GM19035 (cell line): ENCODE measurements around the gene TRIP11.
A peak's percentile ranks its signal among the peaks of the same experiment; 100 is the strongest.
"Not testable (repeated sequence)": the region's sequence is repeated elsewhere in the genome, so short reads cannot be mapped to it uniquely, and the experiment has no call there.

ENCODE experiments used
- ATAC-seq: cut with Tn5 transposase; IDR thresholded peaks from one replicate; pipeline ENCODE4 v1.9.1; 2021; ENCODE audit not compliant: unreplicated experiment

TRIP11 gene

GRCh38 chr14:92039719-92040430 is at the start of gene TRIP11:
Gene TRIP11, minus strand, starts transcription at chr14:92040059. Its CDS starts 374 bp downstream, at chr14:92039685.
- ATAC-seq, result peak; percentile 96

- ATAC-seq, result no peak
These were observed 48.6 kb upstream of the TRIP11 start for GRCh38 chr14:92088494-92088893.

- no peak for ATAC-seq
These were observed 34.7 kb upstream of the TRIP11 start for GRCh38 chr14:92074555-92074954.

GRCh38 chr14:92058006-92058917 is 18.4 kb upstream of the TRIP11 start:
- no peak for ATAC-seq

- no peak for ATAC-seq
These were observed 9.9 kb upstream of the TRIP11 start for GRCh38 chr14:92049781-92050180.

GRCh38 chr14:92049221-92049620 is 9.4 kb upstream of the TRIP11 start:
- not testable (repeated sequence) for ATAC-seq

- not testable (repeated sequence) for ATAC-seq
These were observed 6.0 kb upstream of the TRIP11 start for GRCh38 chr14:92045904-92046303.

- ATAC-seq, result not testable (repeated sequence)
These were observed 1.9 kb upstream of the TRIP11 start for GRCh38 chr14:92041766-92042165.

GRCh38 chr14:92041203-92041602 is 1.3 kb upstream of the TRIP11 start:
- ATAC-seq, result no peak

- ATAC-seq, result no peak
These were observed 682 bp upstream of the TRIP11 start for GRCh38 chr14:92040431-92041051.

- peak; percentile 27 for ATAC-seq
These were observed 668 bp downstream of the TRIP11 start for GRCh38 chr14:92039063-92039718.

GRCh38 chr14:92037989-92038388 is 1.9 kb downstream of the TRIP11 start:
- no peak for ATAC-seq

GRCh38 chr14:92035890-92036289 is 4.0 kb downstream of the TRIP11 start:
- ATAC-seq, result no peak

GRCh38 chr14:92033906-92034687 is 5.8 kb downstream of the TRIP11 start:
- ATAC-seq, result no peak

GRCh38 chr14:92033433-92033832 is 6.4 kb downstream of the TRIP11 start:
- no peak for ATAC-seq

GRCh38 chr14:92026548-92027190 is 13.2 kb downstream of the TRIP11 start:
- ATAC-seq, result no peak

GRCh38 chr14:92022036-92022435 is 17.8 kb downstream of the TRIP11 start:
- no peak for ATAC-seq

- ATAC-seq, result no peak
These were observed 18.3 kb downstream of the TRIP11 start for GRCh38 chr14:92021523-92021922.

GRCh38 chr14:92014040-92014439 is 25.8 kb downstream of the TRIP11 start:
- no peak for ATAC-seq
